Measurements from ENCODE around the gene ANTXRL.
A peak's percentile ranks its signal among the peaks of the same experiment; 100 is the strongest.
"Not testable (repeated sequence)": the region's sequence is repeated elsewhere in the genome, so short reads cannot be mapped to it uniquely, and the experiment has no call there.

ANTXRL gene

DNA sequence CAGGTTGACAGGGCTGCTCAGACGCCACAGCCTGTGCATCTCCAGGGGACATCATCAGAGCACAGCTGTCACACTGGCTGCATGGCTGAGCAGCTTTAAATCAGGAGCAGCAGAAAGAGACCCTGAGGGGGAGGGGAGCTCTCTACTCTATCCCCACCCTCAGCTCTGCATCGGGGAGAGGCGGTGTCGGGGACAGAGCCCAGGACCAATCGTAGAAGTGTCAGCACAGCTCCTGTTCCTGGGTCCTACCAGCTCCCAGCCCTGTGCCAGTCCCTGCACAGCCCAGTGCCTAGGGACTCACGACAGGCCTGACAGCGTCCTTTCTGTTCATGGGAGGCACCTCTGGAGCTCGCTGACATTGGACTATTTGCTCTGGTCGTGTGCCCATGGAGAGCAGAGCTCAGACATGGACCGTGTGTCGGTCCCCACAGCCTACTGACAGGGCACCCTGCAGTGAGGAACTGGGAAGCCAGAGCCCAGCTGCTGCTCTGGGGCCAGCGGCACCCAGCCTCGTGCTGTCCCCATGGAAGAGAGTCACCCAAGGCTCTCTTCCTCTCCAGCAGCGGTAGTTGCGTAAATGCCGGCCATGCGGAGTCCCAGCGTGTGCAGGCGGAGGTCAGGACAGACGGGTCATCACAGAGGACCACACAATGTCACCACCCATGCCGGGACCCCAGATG is 20.4 kb upstream of the ANTXRL start:
- Histone ChIP-seq H3K36me3 (no peaks in the 10 kb centered on the region), H3K9me3 (replicated peaks in 1 of 11) (no peaks in the 10 kb centered on the region), H3K9ac (peak overlapping the region in 8 of 11 experiments; percentile 20 to 72 (median 54); a peak in 12 of 22 replicates), H4K20me1 (peaks cover 0 to 4% (median 0%) of the 10 kb centered on the region in 11 experiments; a peak in 1 of 22 replicates), H3K4me3 (peak overlapping the region in 8 of 10 experiments; percentile 4 to 55 (median 39); a peak in 14 of 20 replicates), H3K27me3 (no peaks in the 10 kb centered on the region), H3K27ac (peak overlapping the region in 9 of 11 experiments; percentile 21 to 81 (median 54); a peak in 15 of 22 replicates), H3K4me1 (peaks cover 43 to 73% (median 59%) of the 10 kb centered on the region in 10 experiments), H3K4me2 (peak overlapping the region; percentile 75 to 97 (median 88))
- TF ChIP-seq Cebpa-rat (IDR thresholded peaks at IDR 0.05), result peak in 1 of 11 experiments; percentile 16; a peak in 1 of 22 replicates

DNA sequence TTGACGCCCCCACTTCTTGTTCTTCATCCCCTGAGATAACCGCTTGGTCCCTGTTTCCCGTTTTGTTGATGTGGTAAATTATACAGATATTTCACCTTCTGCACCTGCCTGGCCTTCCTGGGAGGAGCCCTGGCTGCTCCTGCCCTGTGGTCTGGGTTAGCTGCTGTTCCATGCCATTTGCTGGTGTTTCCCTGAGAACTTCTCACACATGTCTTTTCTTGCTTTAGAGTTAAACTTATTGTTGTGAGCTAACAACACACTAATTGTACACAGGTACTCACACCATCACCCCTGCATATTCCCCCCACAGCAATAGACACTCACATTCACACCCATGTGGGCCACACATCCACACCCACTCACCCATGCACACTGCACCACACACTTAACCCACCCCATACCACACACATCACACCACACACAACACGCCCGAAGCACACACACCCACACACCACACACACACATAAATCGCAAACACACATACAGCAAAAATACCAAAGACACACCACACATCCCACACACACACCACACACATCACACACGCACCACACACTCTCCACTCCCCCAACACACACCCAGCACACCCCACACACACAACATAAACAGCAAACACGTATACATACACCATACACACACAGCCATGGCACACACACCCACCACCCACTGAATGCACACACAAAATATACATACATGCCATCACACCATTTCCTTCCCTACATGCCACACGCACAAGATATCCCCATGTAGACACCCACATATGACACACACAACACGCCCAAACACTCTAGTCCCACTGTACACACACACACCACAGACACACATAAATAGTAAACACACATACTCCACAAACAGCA is 19.4 kb upstream of the ANTXRL start:
- Histone ChIP-seq H3K27me3 (no peaks in the 10 kb centered on the region), H3K4me2 (peak overlapping the region; percentile 75 to 97 (median 88)), H3K4me3 (peak overlapping the region in 6 of 10 experiments; percentile 25 to 58 (median 46); a peak in 12 of 20 replicates), H3K9ac (peak overlapping the region in 6 of 11 experiments; percentile 20 to 72 (median 64); a peak in 10 of 22 replicates), H3K27ac (peak overlapping the region in 8 of 11 experiments; percentile 45 to 81 (median 70); a peak in 12 of 22 replicates), H3K9me3 (replicated peaks in 1 of 11) (no peaks in the 10 kb centered on the region), H3K36me3 (no peaks in the 10 kb centered on the region), H4K20me1 (peaks cover 0 to 4% (median 0%) of the 10 kb centered on the region in 11 experiments; a peak in 1 of 22 replicates), H3K4me1 (peaks cover 43 to 80% (median 65%) of the 10 kb centered on the region in 10 experiments)
- no peak for TF ChIP-seq Cebpa-rat (IDR thresholded peaks at IDR 0.05)

DNA sequence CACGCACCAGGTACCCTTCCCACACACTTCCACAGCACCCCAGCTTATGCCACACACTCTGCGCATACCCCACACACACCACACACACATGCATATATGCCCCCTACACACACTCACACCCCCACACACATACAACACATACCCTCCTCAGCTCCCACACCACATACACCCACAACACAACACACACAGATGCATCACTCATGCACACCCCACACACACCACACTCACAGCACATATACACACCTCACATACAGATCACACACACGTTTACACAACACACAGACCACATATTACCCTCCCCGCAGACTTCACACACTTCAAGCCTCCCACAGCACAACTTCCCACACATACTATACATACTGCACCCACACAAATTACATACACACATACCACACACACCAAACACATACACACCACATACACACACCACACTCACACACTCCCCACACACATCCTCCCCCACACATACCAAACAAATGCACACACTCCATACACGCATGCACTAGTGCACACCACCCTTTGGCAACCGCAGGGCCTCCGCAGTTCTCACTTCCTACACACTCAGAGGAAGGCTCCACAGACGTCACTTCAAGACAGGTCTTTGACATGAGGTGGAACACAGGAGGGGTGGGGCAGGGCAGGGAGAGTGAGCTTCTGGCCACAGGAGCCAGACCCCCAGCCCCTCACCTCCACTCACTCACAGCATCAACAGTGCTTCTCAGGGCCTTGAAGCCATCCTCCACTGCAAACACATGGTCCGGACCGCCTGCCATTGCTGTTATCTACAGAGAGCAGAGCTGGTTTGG is 18.5 kb upstream of the ANTXRL start:
- no peak for TF ChIP-seq Cebpa-rat (IDR thresholded peaks at IDR 0.05)
- H4K20me1 ChIP-seq, result peaks cover 0 to 4% (median 0%) of the 10 kb centered on the region in 11 experiments; a peak in 1 of 22 replicates
- H3K9ac ChIP-seq, result peak overlapping the region in 6 of 11 experiments; percentile 3 to 69 (median 54); a peak in 10 of 22 replicates
- no peaks in the 10 kb centered on the region for H3K9me3 ChIP-seq (replicated peaks in 1 of 11)
- H3K4me1 ChIP-seq, result peaks cover 43 to 86% (median 69%) of the 10 kb centered on the region in 10 experiments
- no peaks in the 10 kb centered on the region for H3K36me3 ChIP-seq
- peak overlapping the region in 5 of 10 experiments; percentile 14 to 58 (median 49); a peak in 10 of 20 replicates for H3K4me3 ChIP-seq
- peak overlapping the region in 9 of 11 experiments; percentile 36 to 81 (median 67); a peak in 18 of 22 replicates for H3K27ac ChIP-seq
- H3K27me3 ChIP-seq, result no peaks in the 10 kb centered on the region
- peak overlapping the region; percentile 73 to 97 (median 88) for H3K4me2 ChIP-seq

DNA sequence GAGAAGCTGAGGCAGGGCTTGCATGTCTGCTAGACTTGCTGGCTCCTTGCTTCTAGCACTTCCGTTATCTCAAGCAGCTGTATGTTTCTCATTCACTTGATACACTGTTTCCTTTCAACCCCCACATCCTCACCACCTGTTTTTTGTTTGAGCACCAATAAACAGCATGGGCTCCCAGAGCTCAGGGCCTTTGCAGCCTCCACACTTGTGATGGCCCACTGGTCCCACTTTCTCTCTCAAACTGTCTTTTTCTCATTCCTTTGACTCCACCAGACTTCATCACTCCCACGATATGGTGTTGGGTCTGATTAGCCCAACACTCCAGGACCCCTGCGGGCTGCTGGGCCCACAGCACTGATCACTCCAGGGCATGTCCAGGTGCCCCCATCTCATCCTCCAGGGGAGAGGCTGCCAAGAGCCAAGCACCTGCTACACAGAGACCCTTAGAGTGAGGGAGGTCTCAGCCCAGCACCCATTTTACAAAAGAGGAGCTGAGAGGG is 17.2 kb upstream of the ANTXRL start:
- H3K27ac ChIP-seq, result peak overlapping the region in 9 of 11 experiments; percentile 27 to 81 (median 67); a peak in 17 of 22 replicates
- not testable (repeated sequence) for H4K20me1 ChIP-seq; H3K9me3 ChIP-seq (replicated peaks in 1 of 11); H3K27me3 ChIP-seq; H3K36me3 ChIP-seq
- peak overlapping the region; percentile 73 to 97 (median 88); a peak in 21 of 22 replicates for H3K4me2 ChIP-seq
- H3K4me1 ChIP-seq, result peaks cover 43 to 79% (median 69%) of the 10 kb centered on the region in 10 experiments
- H3K4me3 ChIP-seq, result peak overlapping the region in 5 of 10 experiments; percentile 14 to 58 (median 49); a peak in 8 of 20 replicates
- peak overlapping the region in 5 of 11 experiments; percentile 3 to 69 (median 59); a peak in 9 of 22 replicates for H3K9ac ChIP-seq

DNA sequence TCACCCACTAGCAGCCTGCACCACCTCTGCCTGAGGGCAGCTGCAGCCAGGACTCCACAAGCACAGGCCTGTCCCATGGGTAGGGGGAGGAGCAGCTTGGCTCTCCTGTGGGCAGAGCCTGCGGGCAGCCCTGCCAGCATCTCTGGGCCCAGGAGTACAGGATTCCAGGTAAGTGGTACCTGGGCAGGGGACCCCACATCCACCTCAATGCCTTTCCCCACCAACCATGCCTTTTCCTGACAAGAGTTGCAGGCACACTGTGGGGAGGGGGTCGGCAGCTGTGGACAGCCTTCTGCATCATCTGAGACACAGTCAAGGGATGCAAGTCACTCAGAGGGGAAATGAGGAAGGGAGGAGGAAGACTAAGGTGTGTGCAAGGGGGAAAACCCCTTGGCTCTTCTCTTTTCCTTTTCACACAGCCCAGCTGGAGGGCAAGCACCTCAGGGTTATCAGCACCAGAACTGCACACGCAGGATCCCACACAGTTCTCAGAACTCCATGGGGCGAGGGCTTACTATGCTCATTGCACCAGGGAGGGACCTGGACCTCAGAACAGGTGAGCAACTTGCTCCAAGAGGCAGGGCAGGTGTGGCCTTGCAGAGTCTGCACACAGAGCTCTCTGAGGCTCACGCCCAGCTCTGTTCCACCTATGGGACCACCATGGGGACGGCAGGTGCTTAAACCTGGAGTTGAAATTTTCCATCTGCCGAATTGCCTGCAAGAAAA is 16.5 kb upstream of the ANTXRL start:
- Histone ChIP-seq H4K20me1 (peaks cover 0 to 4% (median 0%) of the 10 kb centered on the region in 11 experiments; a peak in 1 of 22 replicates), H3K9ac (peak overlapping the region in 4 of 11 experiments; percentile 58 to 62 (median 60); a peak in 8 of 22 replicates)

DNA sequence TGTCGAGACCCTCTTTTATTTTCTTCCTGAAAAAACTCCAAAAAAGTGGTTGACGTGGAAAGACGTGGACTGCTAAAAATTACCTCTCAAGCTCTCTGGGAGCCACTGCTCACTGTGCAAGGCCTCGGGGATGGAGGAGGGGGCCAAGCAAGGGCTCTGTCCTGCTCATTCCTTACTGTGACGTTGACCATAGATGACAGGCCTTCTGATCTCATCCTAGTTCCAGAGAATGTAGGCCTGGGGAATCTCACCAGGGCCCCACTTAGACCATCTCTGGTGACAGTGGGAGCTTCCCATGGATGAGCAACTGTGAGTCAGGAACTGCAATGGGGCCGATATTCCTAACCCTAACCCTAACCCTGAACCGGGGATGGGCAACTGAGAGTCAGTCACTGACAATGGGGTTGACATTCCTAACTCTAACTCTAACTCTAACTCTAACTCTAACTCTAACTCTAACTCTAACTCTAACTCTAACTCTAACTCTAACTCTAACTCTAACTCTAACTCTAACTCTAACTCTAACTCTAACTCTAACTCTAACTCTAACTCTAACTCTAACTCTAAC is 15.8 kb upstream of the ANTXRL start:
- not testable (repeated sequence) for H4K20me1 ChIP-seq; H3K36me3 ChIP-seq; H3K4me3 ChIP-seq; H3K27ac ChIP-seq; H3K9me3 ChIP-seq (replicated peaks in 1 of 11); H3K9ac ChIP-seq; H3K27me3 ChIP-seq
- peaks cover 41 to 64% (median 59%) of the 10 kb centered on the region in 10 experiments for H3K4me1 ChIP-seq
- H3K4me2 ChIP-seq, result peak overlapping the region in 5 of 11 experiments; percentile 17 to 97 (median 92); a peak in 8 of 22 replicates

More for the DNA sequence above, 16.5 kb upstream of the ANTXRL start:
- peak overlapping the region; percentile 73 to 97 (median 88); a peak in 20 of 22 replicates for H3K4me2 ChIP-seq
- H3K36me3 ChIP-seq, result no peaks in the 10 kb centered on the region
- no peaks in the 10 kb centered on the region for H3K9me3 ChIP-seq (replicated peaks in 1 of 11)
- H3K27me3 ChIP-seq, result no peaks in the 10 kb centered on the region
- peak overlapping the region in 2 of 10 experiments; percentile 49 to 50; a peak in 2 of 20 replicates for H3K4me3 ChIP-seq
- peak overlapping the region in 9 of 11 experiments; percentile 27 to 81 (median 67); a peak in 16 of 22 replicates for H3K27ac ChIP-seq
- TF ChIP-seq Cebpa-rat (IDR thresholded peaks at IDR 0.05), result no peak
- H3K4me1 ChIP-seq, result peaks cover 43 to 72% (median 66%) of the 10 kb centered on the region in 10 experiments

DNA sequence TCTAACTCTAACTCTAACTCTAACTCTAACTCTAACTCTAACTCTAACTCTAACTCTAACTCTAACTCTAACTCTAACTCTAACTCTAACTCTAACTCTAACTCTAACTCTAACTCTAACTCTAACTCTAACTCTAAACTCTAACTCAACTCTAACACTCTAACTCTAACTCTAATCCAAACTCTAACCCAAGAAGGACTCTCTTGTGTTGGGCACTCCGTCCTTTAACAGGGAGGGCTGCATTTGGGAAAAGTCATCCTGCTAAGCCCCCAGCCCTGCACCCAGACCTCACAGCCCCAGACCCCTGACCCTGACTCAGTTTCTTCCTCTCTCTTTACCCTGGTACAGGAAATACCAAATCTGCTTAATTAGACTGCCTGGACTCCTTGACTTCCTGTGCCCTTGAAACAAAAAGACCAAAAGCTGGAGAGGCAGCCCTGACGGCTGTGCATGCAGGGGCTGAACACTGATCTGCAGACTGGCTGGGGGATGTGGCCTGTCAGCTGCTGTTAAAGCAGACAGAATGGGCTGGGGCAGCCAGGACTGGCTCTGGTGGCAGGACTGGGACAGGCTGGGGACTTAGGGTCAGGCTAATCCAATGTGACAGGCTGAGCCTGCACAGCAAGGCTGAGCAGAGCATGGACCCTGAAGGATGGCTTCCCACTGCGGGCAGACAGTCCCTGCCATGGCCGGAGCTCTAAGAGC is 14.8 kb upstream of the ANTXRL start:
- peaks cover 32 to 55% (median 50%) of the 10 kb centered on the region in 10 experiments for H3K4me1 ChIP-seq

More for the DNA sequence above, 14.8 kb upstream of the ANTXRL start:
- H3K9me3 ChIP-seq (replicated peaks in 1 of 11); H4K20me1 ChIP-seq; H3K4me3 ChIP-seq; H3K27me3 ChIP-seq; H3K36me3 ChIP-seq: not testable (repeated sequence)
- Histone ChIP-seq H3K9ac (peak overlapping the region in 2 of 11 experiments; percentile 13 to 24; a peak in 1 of 22 replicates), H3K27ac (peak overlapping the region in 3 of 11 experiments; percentile 19 to 28 (median 25); a peak in 1 of 22 replicates), H3K4me2 (peak overlapping the region; percentile 11 to 57 (median 40); a peak in 19 of 22 replicates)
